ENCODE measurements around the gene CPXM2. TPM values are rescaled to one million over a fixed set of nuclear protein-coding genes. Genes with fewer than 3 reads are reported as not detected.

Gene CPXM2
- total RNA-seq, 2 donors from 2014 or later: not detected

GRCh38 chr10:123847686-123848432 lies 43.7 kb downstream of the CPXM2 start:
- Mint-ChIP-seq H3K27ac (no peak overlapping the region), H3K9me3 (peaks cover 0 to 5% of the 10 kb centered on the region in 2 donors), H3K4me3 (no peak overlapping the region), H3K36me3 (ENCODE audit: insufficient read depth in 2 of 2) (peaks cover 0 to 2% of the 10 kb centered on the region in 2 donors), H3K4me1 (ENCODE audit: low read depth) (no peaks in the 10 kb centered on the region), H3K27me3 (ENCODE audit: low read depth) (peaks cover 18% of the 10 kb centered on the region)
- ATAC-seq (replicated peaks in 1 of 2) (no peak), DNase-seq (no peak)

GRCh38 chr10:123843835-123844234 lies 47.8 kb downstream of the CPXM2 start:
- DNase-seq: no peak
- H3K27ac Mint-ChIP-seq: no peak overlapping the region
- H3K27me3 Mint-ChIP-seq (ENCODE audit: low read depth): peaks cover 23% of the 10 kb centered on the region
- H3K4me1 Mint-ChIP-seq (ENCODE audit: low read depth): no peaks in the 10 kb centered on the region
- ATAC-seq (replicated peaks in 1 of 2): no peak
- H3K36me3 Mint-ChIP-seq (ENCODE audit: insufficient read depth in 2 of 2): peaks cover 0 to 2% of the 10 kb centered on the region in 2 donors
- H3K4me3 Mint-ChIP-seq: no peak overlapping the region
- peaks cover 0 to 3% of the 10 kb centered on the region in 2 donors for H3K9me3 Mint-ChIP-seq

GRCh38 chr10:123842692-123843385 lies 48.8 kb downstream of the CPXM2 start:
- Mint-ChIP-seq H3K9me3 (peaks cover 0 to 3% of the 10 kb centered on the region in 2 donors), H3K27ac (no peak overlapping the region), H3K36me3 (ENCODE audit: insufficient read depth in 2 of 2) (peaks cover 0 to 2% of the 10 kb centered on the region in 2 donors), H3K4me3 (no peak overlapping the region), H3K27me3 (ENCODE audit: low read depth) (peaks cover 23% of the 10 kb centered on the region), H3K4me1 (ENCODE audit: low read depth) (no peaks in the 10 kb centered on the region)
- no peak for DNase-seq
- no peak for ATAC-seq (replicated peaks in 1 of 2)

- no peak for ATAC-seq (replicated peaks in 1 of 2)
- DNase-seq: no peak
- Mint-ChIP-seq H3K4me3 (no peak overlapping the region), H3K36me3 (ENCODE audit: insufficient read depth in 2 of 2) (peaks cover 0 to 2% of the 10 kb centered on the region in 2 donors), H3K4me1 (ENCODE audit: low read depth) (no peaks in the 10 kb centered on the region), H3K9me3 (peaks cover 0 to 3% of the 10 kb centered on the region in 2 donors), H3K27me3 (ENCODE audit: low read depth) (peaks cover 28% of the 10 kb centered on the region), H3K27ac (no peak overlapping the region)
These were observed 50.0 kb downstream of the CPXM2 start for GRCh38 chr10:123841560-123841959.

GRCh38 chr10:123841115-123841514 lies 50.5 kb downstream of the CPXM2 start:
- Mint-ChIP-seq H3K27ac (no peak overlapping the region), H3K9me3 (peaks cover 0 to 3% of the 10 kb centered on the region in 2 donors), H3K27me3 (ENCODE audit: low read depth) (peaks cover 28% of the 10 kb centered on the region), H3K36me3 (ENCODE audit: insufficient read depth in 2 of 2) (peaks cover 0 to 2% of the 10 kb centered on the region in 2 donors), H3K4me3 (no peak overlapping the region), H3K4me1 (ENCODE audit: low read depth) (no peaks in the 10 kb centered on the region)
- no peak for ATAC-seq (replicated peaks in 1 of 2)
- DNase-seq: no peak

- Mint-ChIP-seq H3K9me3 (peaks cover 0 to 3% of the 10 kb centered on the region in 2 donors), H3K4me1 (ENCODE audit: low read depth) (no peaks in the 10 kb centered on the region), H3K36me3 (ENCODE audit: insufficient read depth in 2 of 2) (peaks cover 0 to 2% of the 10 kb centered on the region in 2 donors), H3K27me3 (ENCODE audit: low read depth) (peaks cover 28% of the 10 kb centered on the region), H3K27ac (no peak overlapping the region), H3K4me3 (no peak overlapping the region)
- ATAC-seq (replicated peaks in 1 of 2) (no peak), DNase-seq (no peak)
These were observed 50.9 kb downstream of the CPXM2 start for GRCh38 chr10:123840714-123841113.

- DNase-seq (no peak), ATAC-seq (replicated peaks in 1 of 2) (no peak)
- Mint-ChIP-seq H3K4me1 (ENCODE audit: low read depth) (no peaks in the 10 kb centered on the region), H3K4me3 (no peak overlapping the region), H3K27me3 (ENCODE audit: low read depth) (peaks cover 34% of the 10 kb centered on the region), H3K27ac (no peak overlapping the region), H3K36me3 (ENCODE audit: insufficient read depth in 2 of 2) (no peaks in the 10 kb centered on the region), H3K9me3 (no peaks in the 10 kb centered on the region)
These were observed 52.9 kb downstream of the CPXM2 start for GRCh38 chr10:123838596-123839310.

GRCh38 chr10:123837756-123838155 lies 53.9 kb downstream of the CPXM2 start:
- ATAC-seq (replicated peaks in 1 of 2) (no peak), DNase-seq (no peak)
- Mint-ChIP-seq H3K27me3 (ENCODE audit: low read depth) (peaks cover 34% of the 10 kb centered on the region), H3K27ac (no peak overlapping the region), H3K36me3 (ENCODE audit: insufficient read depth in 2 of 2) (no peaks in the 10 kb centered on the region), H3K4me1 (ENCODE audit: low read depth) (no peaks in the 10 kb centered on the region), H3K9me3 (no peaks in the 10 kb centered on the region), H3K4me3 (no peak overlapping the region)

- DNase-seq (no peak), ATAC-seq (replicated peaks in 1 of 2) (no peak)
- Mint-ChIP-seq H3K27me3 (ENCODE audit: low read depth) (peaks cover 26% of the 10 kb centered on the region), H3K36me3 (ENCODE audit: insufficient read depth in 2 of 2) (no peaks in the 10 kb centered on the region), H3K4me3 (no peak overlapping the region), H3K27ac (no peak overlapping the region), H3K4me1 (ENCODE audit: low read depth) (no peaks in the 10 kb centered on the region), H3K9me3 (no peaks in the 10 kb centered on the region)
These were observed 55.0 kb downstream of the CPXM2 start for GRCh38 chr10:123836418-123837145.

- Mint-ChIP-seq H3K4me3 (no peak overlapping the region), H3K4me1 (ENCODE audit: low read depth) (no peaks in the 10 kb centered on the region), H3K27me3 (ENCODE audit: low read depth) (peaks cover 21% of the 10 kb centered on the region), H3K27ac (no peak overlapping the region), H3K36me3 (ENCODE audit: insufficient read depth in 2 of 2) (no peaks in the 10 kb centered on the region), H3K9me3 (no peaks in the 10 kb centered on the region)
- ATAC-seq (replicated peaks in 1 of 2) (no peak), DNase-seq (no peak)
These were observed 56.0 kb downstream of the CPXM2 start for GRCh38 chr10:123835575-123835974.

GRCh38 chr10:123833170-123833850 lies 58.3 kb downstream of the CPXM2 start:
- H3K9me3 Mint-ChIP-seq: peaks cover 2 to 3% of the 10 kb centered on the region in 2 donors
- DNase-seq (no peak), ATAC-seq (replicated peaks in 1 of 2) (no peak)
- peaks cover 32% of the 10 kb centered on the region for H3K27me3 Mint-ChIP-seq (ENCODE audit: low read depth)
- peaks cover 0 to 3% of the 10 kb centered on the region in 2 donors for H3K36me3 Mint-ChIP-seq (ENCODE audit: insufficient read depth in 2 of 2)
- H3K27ac Mint-ChIP-seq: no peak overlapping the region
- no peaks in the 10 kb centered on the region for H3K4me1 Mint-ChIP-seq (ENCODE audit: low read depth)
- H3K4me3 Mint-ChIP-seq: no peak overlapping the region

GRCh38 chr10:123831259-123831658 lies 60.3 kb downstream of the CPXM2 start:
- no peak overlapping the region for H3K27ac Mint-ChIP-seq
- ATAC-seq (replicated peaks in 1 of 2): no peak
- H3K27me3 Mint-ChIP-seq (ENCODE audit: low read depth): peaks cover 20% of the 10 kb centered on the region
- H3K4me3 Mint-ChIP-seq: no peak overlapping the region
- no peaks in the 10 kb centered on the region for H3K4me1 Mint-ChIP-seq (ENCODE audit: low read depth)
- DNase-seq: no peak
- peaks cover 0 to 3% of the 10 kb centered on the region in 2 donors for H3K36me3 Mint-ChIP-seq (ENCODE audit: insufficient read depth in 2 of 2)
- peaks cover 2 to 3% of the 10 kb centered on the region in 2 donors for H3K9me3 Mint-ChIP-seq

Measured in activated T-cell treated with anti-CD3 and anti-CD28 coated beads, Interleukin-2, amount 50 U/mL, for 72 hours (primary cell).